Skin epidermis (tissue), 12 donors: ENCODE results near the gene BACH2.

Experiments used
- H3K27ac ChIP-seq, 21 experiments: fragments of 200-600 bp; sonication (generic) in 11 of 21; one replicate each; pipeline ENCODE4 v1.5.0; 2020; ENCODE audit warnings: mild to moderate bottlenecking in 3 of 21, inconsistent platforms in 2 of 21, moderate library complexity in 2 of 21
- H3K4me3 ChIP-seq, 7 experiments: fragments of 200-600 bp; sonication (generic) in 2 of 7; one replicate each; pipeline ENCODE4 v1.5.0; 2020; ENCODE audit warnings: inconsistent platforms in 2 of 7, mild to moderate bottlenecking in 2 of 7, moderate library complexity in 1 of 7

The BACH2 gene

GRCh38 chr6:90250405-90250804 lies 46.2 kb downstream of the BACH2 start:
- Histone ChIP-seq H3K27ac (no peak overlapping the region), H3K4me3 (no peak overlapping the region)

- H3K27ac ChIP-seq = no peak overlapping the region
- H3K4me3 ChIP-seq = no peak overlapping the region
These were observed 47.2 kb downstream of the BACH2 start for GRCh38 chr6:90249458-90249857.

GRCh38 chr6:90249034-90249433 lies 47.6 kb downstream of the BACH2 start:
- Histone ChIP-seq H3K27ac (no peak overlapping the region), H3K4me3 (no peak overlapping the region)

- Histone ChIP-seq H3K4me3 (no peak overlapping the region), H3K27ac (no peak overlapping the region)
These were observed 49.4 kb downstream of the BACH2 start for GRCh38 chr6:90247262-90247661.

GRCh38 chr6:90241229-90241880 lies 55.3 kb downstream of the BACH2 start:
- H3K27ac ChIP-seq = no peak overlapping the region
- H3K4me3 ChIP-seq = no peak overlapping the region

GRCh38 chr6:90238496-90239266 lies 58.0 kb downstream of the BACH2 start:
- Histone ChIP-seq H3K27ac (no peak overlapping the region), H3K4me3 (no peak overlapping the region)

- H3K4me3 ChIP-seq = no peak overlapping the region
- no peak overlapping the region for H3K27ac ChIP-seq
These were observed 59.2 kb downstream of the BACH2 start for GRCh38 chr6:90237350-90237990.

GRCh38 chr6:90233994-90234393 lies 62.6 kb downstream of the BACH2 start:
- Histone ChIP-seq H3K4me3 (no peak overlapping the region), H3K27ac (peak overlapping the region in 1 of 21 experiments; percentile 30)

- Histone ChIP-seq H3K27ac (peak overlapping the region in 2 of 21 experiments; percentile 4 to 7), H3K4me3 (no peak overlapping the region)
These were observed 63.4 kb downstream of the BACH2 start for GRCh38 chr6:90233213-90233612.

- Histone ChIP-seq H3K4me3 (no peak overlapping the region), H3K27ac (no peak overlapping the region)
These were observed 64.8 kb downstream of the BACH2 start for GRCh38 chr6:90231798-90232197.

- H3K27ac ChIP-seq = no peak overlapping the region
- H3K4me3 ChIP-seq = no peak overlapping the region
These were observed 65.3 kb downstream of the BACH2 start for GRCh38 chr6:90231308-90231707.

- no peak overlapping the region for H3K27ac ChIP-seq
- no peak overlapping the region for H3K4me3 ChIP-seq
These were observed 66.0 kb downstream of the BACH2 start for GRCh38 chr6:90230548-90231215.

GRCh38 chr6:90229331-90230010 lies 67.2 kb downstream of the BACH2 start:
- H3K27ac ChIP-seq = no peak overlapping the region

GRCh38 chr6:90227673-90228072 lies 69.0 kb downstream of the BACH2 start:
- Histone ChIP-seq H3K4me3 (no peak overlapping the region), H3K27ac (peak overlapping the region in 2 of 21 experiments; percentile 6 to 60)

More at GRCh38 chr6:90229331-90230010, 67.2 kb downstream of the BACH2 start:
- H3K4me3 ChIP-seq = no peak overlapping the region

GRCh38 chr6:90227213-90227612 lies 69.4 kb downstream of the BACH2 start:
- no peak overlapping the region for H3K4me3 ChIP-seq
- H3K27ac ChIP-seq = peak overlapping the region in 2 of 21 experiments; percentile 6 to 60

- Histone ChIP-seq H3K27ac (no peak overlapping the region), H3K4me3 (no peak overlapping the region)
These were observed 70.4 kb downstream of the BACH2 start for GRCh38 chr6:90226257-90226656.

- Histone ChIP-seq H3K4me3 (no peak overlapping the region), H3K27ac (no peak overlapping the region)
These were observed 72.4 kb downstream of the BACH2 start for GRCh38 chr6:90224196-90224595.

GRCh38 chr6:90222724-90223198 lies 73.9 kb downstream of the BACH2 start:
- no peak overlapping the region for H3K4me3 ChIP-seq

GRCh38 chr6:90222008-90222407 lies 74.6 kb downstream of the BACH2 start:
- Histone ChIP-seq H3K4me3 (no peak overlapping the region), H3K27ac (no peak overlapping the region)

More at GRCh38 chr6:90222724-90223198, 73.9 kb downstream of the BACH2 start:
- H3K27ac ChIP-seq = no peak overlapping the region

- no peak overlapping the region for H3K27ac ChIP-seq
- H3K4me3 ChIP-seq = no peak overlapping the region
These were observed 75.2 kb downstream of the BACH2 start for GRCh38 chr6:90221403-90221802.
